Neural progenitor cell (in vitro differentiated cells): ENCODE data around the gene HDDC3.

ENCODE experiments used
- CTCF ChIP-seq: fragments of 200-600 bp; sonication (generic); IDR thresholded peaks from 2 replicates; pipeline ENCODE4 v1.5.1; 2017; ENCODE audit warnings: antibody characterized with exemption, mild to moderate bottlenecking
- EZH2 ChIP-seq: fragments of 200-600 bp; sonication (generic); IDR thresholded peaks from 2 replicates; pipeline ENCODE4 v1.6.1; 2017; ENCODE audit warnings: antibody characterized with exemption, mild to moderate bottlenecking, moderate library complexity

- TF ChIP-seq CTCF (no peak), EZH2 (no peak)
Measured at GRCh38 chr15:90881181-90881977, 51.0 kb downstream of the HDDC3 start.
